Astrocyte (in vitro differentiated cells and primary cell): Measurements from ENCODE around the gene TLX2.

Experiments
- CTCF ChIP-seq: IDR thresholded peaks from 2 replicates; pipeline ENCODE4 v1.5.1; 2011; ENCODE audit warnings: low read depth, mild to moderate bottlenecking, inconsistent platforms, low read length, moderate library complexity; ENCODE audit not compliant: insufficient read depth
- EZH2 ChIP-seq: IDR thresholded peaks from 2 replicates; pipeline ENCODE4 v1.6.1; 2012; ENCODE audit warnings: mild to moderate bottlenecking, low read length, inconsistent platforms; ENCODE audit not compliant: insufficient read depth

- TF ChIP-seq EZH2 (no peak), CTCF (no peak)
These were observed 41.9 kb upstream of the TLX2 start, which contains the start of gene MRPL53 for GRCh38 chr2:74472086-74472944.
